Lung (tissue), 12 donors: ENCODE measurements around the gene SNAP23. TPM values are rescaled to one million over a fixed set of nuclear protein-coding genes. Genes with fewer than 3 reads are reported as not detected.

Source experiments
- ATAC-seq: fragments of 200-7000 bp; cut with Tn5 transposase; one replicate; pipeline ENCODE4 v1.9.1; 2020; ENCODE audit warnings: moderate number of reproducible peaks; ENCODE audit not compliant: insufficient read depth, low FRiP score
- DNase-seq, 3 donors: peaks; one replicate each; pipeline ENCODE4 v3.0.0-alpha.2; 2013 to 2017
- H3K27ac ChIP-seq, 2 donors: one replicate each; pipeline ENCODE4 v1.5.1; 2013; ENCODE audit warnings: mild to moderate bottlenecking in 2 of 2, moderate library complexity in 2 of 2, control low read depth in 1 of 2, inconsistent platforms in 1 of 2, low read depth in 1 of 2, low read length in 1 of 2
- H3K27me3 ChIP-seq, 3 donors: one replicate each; pipeline ENCODE4 v1.5.1; 2013; ENCODE audit warnings: low read length in 2 of 3; ENCODE audit not compliant: control insufficient read depth in 3 of 3, insufficient read depth in 3 of 3
- H3K36me3 ChIP-seq, 4 donors: one replicate each; pipeline ENCODE4 v1.5.1; 2013; ENCODE audit warnings: low read length in 4 of 4, mild to moderate bottlenecking in 1 of 4, moderate library complexity in 1 of 4; ENCODE audit not compliant: control insufficient read depth in 4 of 4, insufficient read depth in 4 of 4
- H3K4me1 ChIP-seq, 5 donors: one replicate each; pipeline ENCODE4 v1.5.1; 2013; ENCODE audit warnings: low read length in 5 of 5, mild to moderate bottlenecking in 2 of 5, moderate library complexity in 1 of 5; ENCODE audit not compliant: control insufficient read depth in 5 of 5, insufficient read depth in 5 of 5
- H3K4me3 ChIP-seq: one replicate; pipeline ENCODE4 v1.5.1; 2013; ENCODE audit warnings: mild to moderate bottlenecking, control low read depth, moderate library complexity
- H3K9ac ChIP-seq, 2 donors: one replicate each; pipeline ENCODE4 v1.5.1; 2013; ENCODE audit warnings: low read length in 2 of 2, control low read depth in 1 of 2; ENCODE audit not compliant: insufficient read depth in 1 of 2
- H3K9me3 ChIP-seq, 4 donors: one replicate each; pipeline ENCODE4 v1.5.1; 2013; ENCODE audit warnings: low read length in 3 of 4, mild to moderate bottlenecking in 1 of 4, moderate library complexity in 1 of 4; ENCODE audit not compliant: control insufficient read depth in 4 of 4, insufficient read depth in 3 of 4
- CTCF ChIP-seq: IDR thresholded peaks from 2 replicates; pipeline ENCODE4 v1.5.1; 2012; ENCODE audit warnings: mild to moderate bottlenecking; ENCODE audit errors: control extremely low read depth, extremely low read depth
- WGBS, 2 donors: extraction: QIAGEN DNeasy Blood & Tissue Kit; methylation state at CpG; one replicate each; pipeline ENCODE4 v1.1.7; 2013; 5-methylcytosine and 5-hydroxymethylcytosine counted together
- polyA plus RNA-seq, 2 donors: library from polyadenylated mRNA; stranded (reverse); fragments of 200-250 nt; gene quantifications; one replicate each; pipeline ENCODE4 v1.2.1, GENCODE V29; 2013
- total RNA-seq, 2 donors: library from RNA; depleted of rRNA in 1 of 2; stranded (reverse); fragments of >200 nt in 1 of 2; gene quantifications; one replicate each; pipeline ENCODE4 v1.2.1, GENCODE V29; 2014 to 2021
- donor health status: control.
- donor health status: control.
- donor health status: Bipolar disorder and iron deficiency.
- donor health status: healthy.
- donor health status: DM: yes; HTN: yes; CAD: no.

SNAP23 gene
- total and polyA plus RNA-seq, 4 donors, result 58.2 to 96.0 (median 62.9) TPM

DNA sequence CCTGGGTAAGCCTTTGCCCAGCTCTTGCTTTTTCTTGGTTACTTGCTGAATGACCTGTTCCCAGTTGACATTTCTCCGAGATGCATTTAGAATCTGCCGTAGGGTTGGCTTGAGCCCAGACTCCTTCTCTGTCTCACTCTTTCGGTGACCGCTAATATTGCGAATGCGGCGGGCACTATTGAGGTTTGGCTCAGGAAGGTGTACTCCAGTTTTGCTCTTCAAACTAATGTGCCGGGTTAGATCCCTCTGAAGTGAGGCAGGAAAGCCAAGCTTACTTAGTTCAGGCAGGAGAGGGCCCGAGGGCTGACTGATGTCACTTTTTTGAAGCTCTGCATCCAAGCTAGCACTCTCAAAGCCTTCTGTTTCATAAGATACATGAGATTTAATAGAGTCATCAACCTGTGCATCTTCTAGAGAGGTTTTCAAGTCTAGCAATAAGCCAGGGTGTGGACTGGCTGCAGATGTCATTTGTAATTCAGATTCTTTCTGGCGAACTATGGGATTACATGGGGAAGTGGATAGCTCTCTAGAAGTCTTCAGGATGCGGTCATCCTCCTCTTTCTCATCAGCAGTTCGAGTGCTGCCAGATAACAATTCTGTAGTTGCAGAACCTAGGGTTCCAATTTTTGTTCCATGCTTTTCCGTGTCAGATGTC is 45.5 kb upstream of the SNAP23 start:
- H3K27ac ChIP-seq, result peak overlapping the region; percentile 14 to 79
- H3K4me3 ChIP-seq, result no peak overlapping the region
- ATAC-seq, result peak; percentile 59
- H3K36me3 ChIP-seq, result peaks cover 25 to 48% (median 38%) of the 10 kb centered on the region in 4 donors
- no peak for DNase-seq
- TF ChIP-seq CTCF, result no peak
- H3K9ac ChIP-seq, result no peak overlapping the region
- 75 to 90% methylated on average over 13 of the region's 13 CpGs for WGBS, 2 donors
- peaks cover 0 to 14% (median 0%) of the 10 kb centered on the region in 5 donors for H3K4me1 ChIP-seq
- H3K9me3 ChIP-seq, result no peaks in the 10 kb centered on the region
- H3K27me3 ChIP-seq, result no peaks in the 10 kb centered on the region

GRCh38 chr15:42450425-42450790 is 45.0 kb upstream of the SNAP23 start:
- ATAC-seq, result peak; percentile 49
- TF ChIP-seq CTCF, result no peak
- Histone ChIP-seq H3K36me3 (peaks cover 23 to 48% (median 34%) of the 10 kb centered on the region in 4 donors), H3K9ac (no peak overlapping the region), H3K4me3 (no peak overlapping the region), H3K9me3 (no peaks in the 10 kb centered on the region), H3K4me1 (peaks cover 0 to 14% (median 0%) of the 10 kb centered on the region in 5 donors), H3K27ac (peak overlapping the region in 1 of 2 donors; percentile 21), H3K27me3 (no peaks in the 10 kb centered on the region)
- DNase-seq, result no peak
- WGBS, 2 donors, result 69 to 85% methylated on average over 4 of the region's 4 CpGs

DNA sequence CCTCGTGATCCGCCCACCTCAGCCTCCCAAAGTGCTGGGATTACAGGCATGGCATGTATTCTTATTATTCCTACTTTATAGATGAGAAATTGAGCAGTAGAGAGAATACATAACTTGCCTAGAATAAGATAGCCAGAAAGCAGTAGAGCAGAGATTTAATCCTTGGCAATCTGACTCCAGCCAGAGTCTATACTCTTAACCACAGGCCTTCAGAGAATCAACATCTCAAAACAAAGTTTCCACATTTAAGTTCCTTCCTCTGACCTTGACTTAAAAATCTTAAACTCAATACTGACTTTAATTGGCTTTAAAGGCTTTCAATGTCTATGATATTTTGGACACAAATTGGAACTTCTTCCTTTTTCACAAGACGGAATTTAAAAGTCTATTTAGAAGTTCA is 41.6 kb upstream of the SNAP23 start:
- H3K9me3 ChIP-seq, result no peaks in the 10 kb centered on the region
- WGBS, 2 donors, result 89 to 98% methylated on average over 3 of the region's 3 CpGs
- no peak overlapping the region for H3K4me3 ChIP-seq
- H3K27me3 ChIP-seq, result no peaks in the 10 kb centered on the region
- peaks cover 11 to 26% (median 19%) of the 10 kb centered on the region in 4 donors for H3K36me3 ChIP-seq
- ATAC-seq (no peak), DNase-seq (no peak)
- peaks cover 1 to 20% (median 13%) of the 10 kb centered on the region in 5 donors for H3K4me1 ChIP-seq
- no peak overlapping the region for H3K9ac ChIP-seq
- TF ChIP-seq CTCF, result no peak
- no peak overlapping the region for H3K27ac ChIP-seq
